GM18526 (cell line): ENCODE data around the gene SLC2A4RG.

Experiments used
- POLR2A ChIP-seq: IDR thresholded peaks from 3 replicates; pipeline ENCODE4 v1.6.1; 2011; ENCODE audit not compliant: insufficient read length; ENCODE audit errors: extremely low read depth

Gene SLC2A4RG

DNA sequence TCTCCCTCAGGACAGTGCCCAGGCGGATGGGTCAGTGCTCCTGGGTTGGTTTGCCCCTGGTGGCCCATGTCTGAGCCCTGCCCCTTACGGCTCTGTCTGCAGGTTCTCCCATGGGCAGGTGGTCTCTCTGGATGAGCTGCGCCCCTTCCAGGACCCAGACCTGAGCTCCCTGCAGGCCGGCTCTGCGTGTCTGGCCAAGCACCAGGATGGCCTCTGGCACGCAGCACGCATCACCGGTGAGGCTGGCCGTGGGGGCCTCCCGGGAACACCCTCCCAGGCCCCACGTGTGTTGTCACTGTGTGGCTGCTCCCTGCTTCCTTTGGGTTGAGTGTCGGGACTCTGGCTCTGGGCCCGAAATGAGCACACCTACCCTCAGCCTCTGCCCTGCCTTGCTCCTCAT, 6.5 kb upstream of the SLC2A4RG start:
- TF ChIP-seq POLR2A = no peak

DNA sequence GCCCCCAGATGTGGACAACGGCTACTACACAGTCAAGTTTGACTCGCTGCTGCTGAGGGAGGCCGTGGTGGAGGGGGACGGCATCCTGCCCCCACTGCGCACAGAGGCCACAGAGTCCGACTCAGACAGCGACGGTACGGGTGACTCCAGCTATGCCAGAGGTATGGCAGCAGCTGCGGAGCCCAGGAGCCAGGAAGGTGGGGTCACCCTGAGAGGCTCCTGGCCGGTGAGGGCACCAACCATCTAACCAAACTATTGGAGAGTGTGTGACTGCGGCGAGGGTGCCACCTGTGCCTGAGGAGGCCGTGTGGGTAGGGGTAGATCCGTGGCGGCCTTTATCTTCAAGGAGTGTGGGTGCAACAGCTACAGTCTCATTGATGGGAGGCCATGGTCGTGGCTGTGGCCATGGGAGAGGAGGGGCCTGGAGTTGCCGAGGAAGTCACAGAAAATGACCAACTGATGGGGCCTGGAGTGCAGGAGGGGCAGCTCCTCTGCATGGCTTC, 5.9 kb upstream of the SLC2A4RG start:
- no peak for TF ChIP-seq POLR2A

DNA sequence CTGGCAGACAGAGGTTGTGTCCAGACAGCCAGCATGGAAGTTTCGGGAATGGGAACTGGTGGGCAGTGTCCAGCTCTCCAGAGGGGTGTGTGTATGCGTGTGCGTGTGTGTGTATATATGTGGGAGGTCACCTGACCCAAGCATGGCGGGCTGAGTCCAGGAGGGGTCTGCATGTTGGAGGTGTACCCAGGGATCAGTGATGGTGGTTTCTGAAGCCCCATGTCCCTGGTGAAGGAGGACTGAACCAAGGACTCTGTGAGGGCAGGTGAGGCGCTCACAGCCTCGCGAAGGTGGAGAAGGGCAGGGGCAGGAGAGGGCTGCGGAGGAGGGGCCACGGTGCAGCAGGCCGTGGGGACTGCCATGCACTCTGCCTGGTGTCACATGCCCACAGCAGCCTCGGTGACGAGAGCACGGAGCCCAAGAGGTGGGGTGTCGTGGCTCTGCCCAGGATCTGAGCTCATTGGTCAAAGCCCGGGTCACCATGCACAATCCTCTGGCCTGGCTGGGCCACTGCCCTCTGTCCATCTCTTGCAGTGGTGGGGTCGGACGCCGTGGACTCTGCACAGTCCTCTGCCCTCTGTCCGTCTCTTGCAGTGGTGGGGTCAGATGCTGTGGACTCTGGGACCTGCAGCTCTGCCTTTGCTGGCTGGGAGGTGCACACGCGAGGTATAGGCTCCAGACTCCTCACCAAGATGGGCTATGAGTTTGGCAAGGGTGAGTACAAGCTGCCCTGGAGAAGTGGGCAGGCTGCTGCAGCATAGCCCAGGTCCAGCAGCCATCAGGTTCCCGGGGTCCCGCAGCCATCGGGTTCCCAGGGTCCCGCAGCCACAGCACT, 5.2 kb upstream of the SLC2A4RG start:
- no peak for TF ChIP-seq POLR2A

DNA sequence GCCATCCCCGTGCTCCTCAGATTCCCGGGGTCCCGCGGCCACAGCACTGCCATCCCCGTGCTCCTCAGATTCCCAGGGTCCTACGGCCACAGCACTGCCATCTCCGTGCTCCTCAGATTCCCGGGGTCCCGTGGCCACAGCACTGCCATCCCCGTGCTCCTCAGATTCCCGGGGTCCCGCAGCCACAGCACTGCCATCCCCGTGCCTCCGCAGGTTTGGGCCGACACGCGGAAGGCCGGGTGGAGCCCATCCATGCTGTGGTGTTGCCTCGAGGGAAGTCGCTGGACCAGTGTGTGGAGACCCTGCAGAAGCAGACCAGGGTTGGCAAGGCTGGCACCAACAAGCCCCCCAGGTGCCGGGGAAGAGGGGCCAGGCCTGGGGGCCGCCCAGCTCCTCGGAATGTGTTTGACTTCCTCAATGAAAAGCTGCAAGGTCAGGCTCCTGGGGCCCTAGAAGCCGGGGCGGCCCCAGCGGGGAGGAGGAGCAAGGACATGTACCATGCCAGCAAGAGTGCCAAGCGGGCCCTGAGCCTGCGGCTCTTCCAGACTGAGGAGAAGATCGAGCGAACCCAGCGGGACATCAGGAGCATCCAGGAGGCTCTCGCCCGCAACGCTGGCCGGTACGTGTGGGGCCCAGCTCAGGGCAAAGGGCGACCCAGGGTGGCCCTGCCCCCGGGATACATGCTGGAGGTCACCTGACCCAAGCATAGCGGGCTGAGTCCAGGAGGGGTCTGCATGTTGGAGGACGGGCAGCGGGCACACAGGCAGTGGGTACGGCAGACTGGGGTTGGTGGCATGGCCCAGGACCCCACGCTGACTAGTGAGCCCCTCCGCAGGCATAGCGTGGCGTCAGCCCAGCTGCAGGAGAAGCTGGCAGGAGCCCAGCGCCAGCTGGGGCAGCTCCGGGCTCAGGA, 4.4 kb upstream of the SLC2A4RG start:
- no peak for TF ChIP-seq POLR2A

DNA sequence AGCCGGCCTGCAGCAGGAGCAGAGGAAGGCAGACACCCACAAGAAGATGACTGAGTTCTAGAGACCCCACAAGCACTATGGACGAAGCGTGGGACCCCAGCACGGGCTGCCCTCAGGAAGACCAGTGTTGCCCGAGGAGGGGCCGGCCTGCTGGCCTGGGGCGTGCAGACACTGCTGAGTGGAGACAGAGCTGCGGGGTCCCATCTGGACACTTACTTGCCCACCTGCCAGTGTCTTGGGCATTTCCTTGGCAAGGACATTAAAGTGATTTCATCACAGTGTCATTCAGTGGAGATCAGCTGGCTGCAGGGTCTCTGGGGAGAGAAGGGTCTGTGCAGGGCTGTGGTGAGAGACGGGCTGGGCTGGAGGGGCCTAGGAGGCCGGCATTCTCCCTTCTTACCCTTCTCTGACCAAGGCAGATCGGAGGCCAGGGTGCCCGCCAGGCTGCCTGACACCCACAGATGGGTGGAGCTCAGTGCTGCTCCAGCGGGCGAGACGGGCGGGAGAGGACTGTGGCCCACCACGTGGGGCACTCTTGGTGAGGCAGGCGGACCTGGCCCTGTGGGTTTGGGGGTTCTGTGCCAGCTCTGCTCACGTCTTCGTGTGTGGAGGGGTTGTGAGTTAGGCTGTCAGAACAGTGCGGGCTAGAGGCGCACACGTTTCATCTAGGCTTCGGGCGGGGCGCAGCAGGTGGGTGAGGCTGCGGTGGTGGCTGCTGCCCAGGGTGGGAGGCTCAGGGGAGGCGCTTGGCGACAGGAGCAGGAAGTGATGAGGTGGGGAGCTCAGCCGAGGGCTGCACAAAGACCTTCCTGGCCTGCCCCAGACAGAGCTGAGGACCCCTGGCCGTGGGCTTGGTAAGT, 3.5 kb upstream of the SLC2A4RG start, which contains the start of gene LIME1:
LIME1 (plus strand) TSS at position 806 of the 860 bp plus-strand sequence. CDS start 886 bp downstream, outside the sequence.
- TF ChIP-seq POLR2A = peak; percentile 49

DNA sequence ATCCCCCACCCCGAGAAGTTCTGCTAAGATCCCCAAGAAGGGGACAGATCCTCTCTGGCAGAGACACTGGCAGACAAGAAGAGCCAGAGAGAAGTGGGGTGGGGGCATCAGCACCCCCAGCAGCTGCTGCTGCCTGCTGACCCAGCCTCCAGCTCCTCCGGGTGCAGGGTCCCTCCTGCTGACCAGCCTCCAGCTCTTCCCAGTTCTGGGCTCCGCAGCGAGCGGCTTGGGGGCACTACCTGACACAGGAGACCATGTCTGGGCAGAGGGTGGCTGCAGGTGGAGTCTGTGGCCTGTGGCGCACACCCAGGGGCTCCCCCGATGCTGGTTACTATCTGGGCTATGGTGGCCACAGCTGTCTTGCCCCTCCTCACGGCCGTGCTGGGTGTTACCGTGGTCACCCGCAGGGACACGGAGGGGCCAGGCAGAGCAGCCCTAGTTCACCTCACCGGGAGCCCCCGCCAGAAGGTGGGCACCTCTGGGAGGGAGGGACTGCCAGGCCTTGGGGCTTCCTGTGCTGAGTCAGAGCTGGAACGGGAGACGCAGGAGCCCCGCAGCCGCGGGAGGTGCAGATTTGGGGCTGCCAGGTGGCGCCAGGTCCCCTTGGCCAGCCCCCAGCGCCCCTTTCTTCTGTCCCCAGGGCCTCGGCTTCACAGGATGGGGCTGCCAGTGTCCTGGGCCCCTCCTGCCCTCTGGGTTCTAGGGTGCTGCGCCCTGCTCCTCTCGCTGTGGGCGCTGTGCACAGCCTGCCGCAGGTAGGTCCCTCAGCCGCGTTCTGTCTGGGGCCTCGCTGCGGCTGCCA, 2.5 kb upstream of the SLC2A4RG start:
- no peak for TF ChIP-seq POLR2A

DNA sequence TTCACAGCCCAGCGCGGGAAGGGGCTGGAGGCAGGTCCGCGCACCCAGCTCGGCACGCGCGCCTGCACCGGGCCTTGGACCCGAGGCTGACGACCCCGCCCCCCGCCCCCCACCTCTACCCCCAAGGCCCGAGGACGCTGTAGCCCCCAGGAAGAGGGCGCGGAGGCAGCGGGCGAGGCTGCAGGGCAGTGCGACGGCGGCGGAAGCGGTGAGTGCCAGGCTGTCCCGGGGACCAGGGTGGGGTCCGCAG, 2.0 kb upstream of the SLC2A4RG start:
- no peak for TF ChIP-seq POLR2A

DNA sequence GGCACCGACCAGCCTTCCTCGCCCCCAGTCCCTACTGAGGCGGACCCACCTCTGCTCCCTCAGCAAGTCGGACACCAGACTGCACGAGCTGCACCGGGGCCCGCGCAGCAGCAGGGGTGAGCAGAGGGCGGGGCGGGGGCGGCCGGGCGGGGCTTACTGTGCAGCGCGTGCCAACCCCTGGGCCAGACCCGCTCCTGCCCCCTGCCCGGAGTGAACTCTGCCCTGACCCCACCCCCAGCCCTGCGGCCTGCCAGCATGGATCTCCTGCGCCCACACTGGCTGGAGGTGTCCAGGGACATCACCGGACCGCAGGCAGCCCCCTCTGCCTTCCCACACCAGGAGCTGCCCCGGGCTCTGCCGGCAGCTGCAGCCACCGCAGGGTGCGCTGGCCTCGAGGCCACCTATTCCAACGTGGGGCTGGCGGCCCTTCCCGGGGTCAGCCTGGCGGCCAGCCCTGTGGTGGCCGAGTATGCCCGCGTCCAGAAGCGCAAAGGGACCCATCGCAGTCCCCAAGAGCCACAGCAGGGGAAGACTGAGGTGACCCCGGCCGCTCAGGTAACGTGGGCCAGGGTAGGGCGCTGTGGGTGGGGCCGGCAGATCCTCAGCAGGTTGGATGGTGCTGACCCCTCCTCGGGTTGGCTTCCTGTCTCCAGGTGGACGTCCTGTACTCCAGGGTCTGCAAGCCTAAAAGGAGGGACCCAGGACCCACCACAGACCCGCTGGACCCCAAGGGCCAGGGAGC, 1.5 kb upstream of the SLC2A4RG start:
- peak; percentile 48 for TF ChIP-seq POLR2A

DNA sequence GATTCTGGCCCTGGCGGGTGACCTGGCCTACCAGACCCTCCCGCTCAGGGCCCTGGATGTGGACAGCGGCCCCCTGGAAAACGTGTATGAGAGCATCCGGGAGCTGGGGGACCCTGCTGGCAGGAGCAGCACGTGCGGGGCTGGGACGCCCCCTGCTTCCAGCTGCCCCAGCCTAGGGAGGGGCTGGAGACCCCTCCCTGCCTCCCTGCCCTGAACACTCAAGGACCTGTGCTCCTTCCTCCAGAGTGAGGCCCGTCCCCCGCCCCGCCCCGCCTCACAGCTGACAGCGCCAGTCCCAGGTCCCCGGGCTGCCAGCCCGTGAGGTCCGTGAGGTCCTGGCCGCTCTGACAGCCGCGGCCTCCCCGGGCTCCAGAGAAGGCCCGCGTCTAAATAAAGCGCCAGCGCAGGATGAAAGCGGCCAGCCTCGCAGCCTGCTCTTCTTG, 868 bp upstream of the SLC2A4RG start:
- no peak for TF ChIP-seq POLR2A

DNA sequence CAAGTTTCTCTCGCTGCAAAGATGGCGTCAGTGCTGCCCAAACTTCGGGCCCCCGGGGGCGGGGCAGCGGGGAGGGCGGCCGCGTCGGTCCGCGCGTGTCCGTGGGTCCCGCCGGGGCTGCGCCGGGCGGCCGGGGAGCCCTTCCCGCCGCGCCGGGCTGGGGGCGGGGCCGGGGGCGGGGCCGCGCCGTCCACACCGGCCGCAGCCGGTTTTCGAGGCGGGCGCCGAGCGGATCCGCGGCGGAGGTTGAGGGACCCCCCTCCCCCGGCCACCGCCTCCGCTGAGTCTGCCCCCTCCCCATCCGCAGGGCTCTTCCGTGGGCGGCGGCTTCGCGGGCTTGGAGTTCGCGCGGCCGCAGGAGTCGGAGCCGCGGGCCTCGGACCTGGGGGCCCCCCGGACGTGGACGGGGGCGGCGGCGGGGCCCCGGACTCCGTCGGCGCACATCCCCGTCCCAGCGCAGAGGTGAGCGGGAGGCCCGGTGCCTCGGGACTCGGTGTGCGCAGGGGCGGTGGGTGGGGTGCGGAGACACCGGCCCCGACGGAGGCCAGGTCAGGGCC, 572 bp downstream of the SLC2A4RG start:
- no peak for TF ChIP-seq POLR2A

DNA sequence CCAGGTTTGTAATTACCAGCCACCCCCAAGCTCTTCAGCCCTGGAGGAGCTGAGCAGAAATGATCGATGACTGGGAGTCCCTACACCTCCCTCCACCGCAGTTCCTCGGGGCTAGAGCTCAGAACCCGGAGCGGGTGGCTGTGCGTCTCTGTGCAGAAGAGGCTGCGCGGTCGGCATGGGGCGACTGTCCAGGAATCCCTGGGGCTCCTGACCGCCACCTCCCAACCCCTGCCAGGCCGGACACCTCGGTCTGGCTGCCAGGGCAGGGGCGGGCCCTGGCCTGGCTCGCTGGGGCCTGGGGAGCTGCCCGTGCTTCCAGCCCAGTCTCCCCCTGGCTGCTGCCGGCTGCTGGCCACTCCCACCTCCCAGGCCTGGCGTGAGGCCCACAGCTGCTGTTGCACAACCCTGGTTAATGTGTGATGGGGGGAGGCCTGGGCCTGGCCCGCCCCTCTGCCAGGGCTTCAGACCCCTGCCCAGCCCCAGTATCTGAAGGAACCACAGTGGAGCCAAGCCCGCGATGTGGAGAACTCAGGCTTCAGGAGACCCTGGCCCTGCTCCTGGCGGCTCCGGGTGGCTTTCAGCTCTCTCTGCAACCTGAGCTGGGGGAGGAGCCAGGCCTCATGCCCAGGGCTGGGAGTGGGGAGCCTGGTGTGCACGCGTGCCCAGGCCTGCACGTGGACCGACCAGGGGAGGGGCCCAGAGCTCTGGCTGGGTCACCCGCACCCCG, 1.2 kb downstream of the SLC2A4RG start:
- no peak for TF ChIP-seq POLR2A

DNA sequence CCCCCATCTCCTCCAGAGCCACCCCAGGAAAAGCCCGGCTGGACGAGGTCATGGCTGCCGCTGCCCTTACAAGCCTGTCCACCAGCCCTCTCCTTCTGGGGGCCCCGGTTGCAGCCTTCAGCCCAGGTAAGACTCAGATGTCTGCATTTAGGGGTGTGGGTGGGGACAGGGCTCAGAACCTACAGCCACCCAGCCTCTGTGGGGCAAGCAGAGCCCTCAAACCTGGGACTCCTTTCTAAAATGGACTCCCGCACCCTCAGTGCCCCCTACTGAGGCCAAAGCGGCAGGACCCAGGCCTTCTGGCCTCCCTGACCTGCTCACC, 1.7 kb downstream of the SLC2A4RG start:
- TF ChIP-seq POLR2A = no peak

DNA sequence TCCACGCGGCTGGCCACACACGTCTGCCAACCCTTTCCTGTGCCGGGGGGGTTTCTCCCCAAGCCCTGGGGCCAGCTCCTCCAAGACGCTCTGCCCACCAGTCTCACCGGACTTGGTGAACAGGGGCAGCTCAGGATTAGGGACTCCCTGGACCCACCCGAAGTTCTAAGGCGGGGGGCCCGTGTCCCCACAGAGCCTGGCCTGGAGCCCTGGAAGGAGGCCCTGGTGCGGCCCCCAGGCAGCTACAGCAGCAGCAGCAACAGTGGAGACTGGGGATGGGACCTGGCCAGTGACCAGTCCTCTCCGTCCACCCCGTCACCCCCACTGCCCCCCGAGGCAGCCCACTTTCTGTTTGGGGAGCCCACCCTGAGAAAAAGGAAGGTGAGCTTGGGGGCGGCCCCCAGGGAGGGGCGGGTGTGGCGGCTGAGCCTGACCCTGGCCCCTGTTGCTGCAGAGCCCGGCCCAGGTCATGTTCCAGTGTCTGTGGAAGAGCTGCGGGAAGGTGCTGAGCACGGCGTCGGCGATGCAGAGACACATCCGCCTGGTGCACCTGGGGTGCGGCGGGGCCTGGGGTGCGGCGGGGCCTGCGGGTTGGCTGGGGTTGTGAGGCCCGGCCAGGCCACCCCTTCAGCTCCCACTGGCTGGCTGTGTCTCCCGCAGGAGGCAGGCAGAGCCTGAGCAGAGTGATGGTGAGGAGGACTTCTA, 2.3 kb downstream of the SLC2A4RG start:
- TF ChIP-seq POLR2A = no peak
